Thymus (tissue), 11 donors: Measurements from ENCODE around the gene MGAT5B. TPM values are rescaled to one million over a fixed set of nuclear protein-coding genes. Genes with fewer than 3 reads are reported as not detected.

Source experiments
- DNase-seq, 9 donors: peaks; one replicate each; pipeline ENCODE4 v3.0.0-alpha.2; 2013; ENCODE audit warnings: low spot score in 9 of 9, low read depth in 6 of 9, missing footprints in 1 of 9
- H3K27ac ChIP-seq, 2 donors: one replicate each; pipeline ENCODE4 v1.5.1; 2013; ENCODE audit warnings: control low read depth in 1 of 2, low read depth in 1 of 2, low read length in 1 of 2, mild to moderate bottlenecking in 1 of 2, moderate library complexity in 1 of 2
- H3K27me3 ChIP-seq, 2 donors: one replicate each; pipeline ENCODE4 v1.5.1; 2013; ENCODE audit warnings: low read length in 1 of 2; ENCODE audit not compliant: control insufficient read depth in 2 of 2, insufficient read depth in 1 of 2
- H3K36me3 ChIP-seq, 2 donors: one replicate each; pipeline ENCODE4 v1.5.1; 2013; ENCODE audit warnings: low read length in 1 of 2, mild to moderate bottlenecking in 1 of 2, moderate library complexity in 1 of 2; ENCODE audit not compliant: control insufficient read depth in 2 of 2, insufficient read depth in 2 of 2
- H3K4me1 ChIP-seq, 2 donors: one replicate each; pipeline ENCODE4 v1.5.1; 2013; ENCODE audit warnings: low read length in 2 of 2; ENCODE audit not compliant: control insufficient read depth in 2 of 2, insufficient read depth in 2 of 2
- H3K4me3 ChIP-seq, 2 donors: one replicate each; pipeline ENCODE4 v1.5.1; 2013; ENCODE audit warnings: low read length in 2 of 2, control low read depth in 1 of 2, mild to moderate bottlenecking in 1 of 2
- H3K9me3 ChIP-seq, 2 donors: one replicate each; pipeline ENCODE4 v1.5.1; 2013; ENCODE audit warnings: low read length in 1 of 2, mild to moderate bottlenecking in 1 of 2; ENCODE audit not compliant: control insufficient read depth in 2 of 2, insufficient read depth in 1 of 2
- WGBS: extraction: QIAGEN DNeasy Blood & Tissue Kit; methylation state at CpG from one replicate; pipeline ENCODE4 v1.1.7; 2013; 5-methylcytosine and 5-hydroxymethylcytosine counted together
- polyA plus RNA-seq: library from polyadenylated mRNA; stranded (reverse); fragments of 200-250 nt; gene quantifications from one replicate; pipeline ENCODE4 v1.2.3, GENCODE V29; 2013
- total RNA-seq: library from RNA; stranded (reverse); fragments of 120-200 nt; gene quantifications from one replicate; pipeline ENCODE4 v1.2.4, GENCODE V29; 2013
- donor health status: healthy.

MGAT5B gene
- total and polyA plus RNA-seq, 2 donors, result 0.09 to 1.0 TPM

- Histone ChIP-seq H3K4me1 (no peaks in the 10 kb centered on the region), H3K27ac (no peak overlapping the region), H3K9me3 (no peaks in the 10 kb centered on the region), H3K4me3 (no peak overlapping the region), H3K27me3 (peaks cover 0 to 6% of the 10 kb centered on the region in 2 donors), H3K36me3 (no peaks in the 10 kb centered on the region)
- no peak for DNase-seq
- 93% methylated on average over 13 of the region's 13 CpGs for WGBS
These were observed 35.9 kb downstream of the MGAT5B start for GRCh38 chr17:76904116-76904515.

DNA sequence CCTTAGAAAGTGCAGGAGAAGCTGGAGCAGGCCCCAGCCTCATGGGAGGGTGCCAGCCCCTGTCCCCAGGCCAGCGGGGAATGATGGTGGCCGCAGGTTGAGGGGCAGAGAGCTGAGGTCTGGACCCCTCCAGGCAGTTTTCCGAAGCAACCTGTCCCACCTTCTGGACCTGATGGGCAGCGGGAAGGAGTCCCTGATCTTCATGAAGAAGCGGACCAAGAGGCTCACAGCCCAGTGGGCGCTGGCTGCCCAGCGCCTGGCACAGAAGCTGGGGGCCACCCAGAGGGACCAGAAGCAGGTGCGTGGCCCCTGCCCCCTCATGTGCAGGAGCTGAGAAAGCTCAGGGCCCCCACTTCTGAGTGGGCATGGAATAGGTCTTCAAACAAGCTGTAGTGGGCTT is 36.8 kb downstream of the MGAT5B start:
- WGBS, result 98% methylated on average over 8 of the region's 8 CpGs
- DNase-seq, result no peak
- Histone ChIP-seq H3K4me3 (no peak overlapping the region), H3K27ac (no peak overlapping the region), H3K9me3 (no peaks in the 10 kb centered on the region), H3K4me1 (no peaks in the 10 kb centered on the region), H3K27me3 (peaks cover 0 to 6% of the 10 kb centered on the region in 2 donors), H3K36me3 (no peaks in the 10 kb centered on the region)

- Histone ChIP-seq H3K27me3 (peaks cover 0 to 6% of the 10 kb centered on the region in 2 donors), H3K27ac (no peak overlapping the region), H3K9me3 (no peaks in the 10 kb centered on the region), H3K36me3 (no peaks in the 10 kb centered on the region), H3K4me3 (no peak overlapping the region), H3K4me1 (no peaks in the 10 kb centered on the region)
- DNase-seq, result no peak
- WGBS, result 88% methylated on average over 17 of the region's 17 CpGs
These were observed 37.6 kb downstream of the MGAT5B start for GRCh38 chr17:76905836-76906235.

DNA sequence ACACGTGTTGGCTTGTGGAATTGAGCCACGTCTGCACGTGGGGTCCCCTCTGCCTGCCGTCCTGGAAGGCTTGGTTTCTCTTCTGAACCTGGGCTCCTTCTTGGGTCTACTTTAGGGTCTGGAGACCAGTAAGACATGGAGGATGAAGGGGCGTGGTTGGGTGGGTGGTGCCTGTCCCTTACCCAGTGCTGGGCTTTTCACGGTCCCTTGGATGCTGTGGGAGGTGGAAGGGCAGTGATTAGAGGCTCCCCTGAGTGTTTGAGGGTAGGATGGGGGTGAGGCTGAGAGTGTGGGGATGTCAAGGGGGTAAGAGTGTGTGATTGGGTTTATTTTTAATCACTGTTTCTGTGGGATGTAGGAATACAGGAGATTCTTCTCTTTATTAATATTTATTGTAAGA is 38.3 kb downstream of the MGAT5B start:
- Histone ChIP-seq H3K36me3 (no peaks in the 10 kb centered on the region), H3K27me3 (peaks cover 0 to 6% of the 10 kb centered on the region in 2 donors), H3K27ac (no peak overlapping the region), H3K4me3 (no peak overlapping the region), H3K4me1 (no peaks in the 10 kb centered on the region), H3K9me3 (no peaks in the 10 kb centered on the region)
- WGBS, result 77% methylated on average over 6 of the region's 6 CpGs
- no peak for DNase-seq

DNA sequence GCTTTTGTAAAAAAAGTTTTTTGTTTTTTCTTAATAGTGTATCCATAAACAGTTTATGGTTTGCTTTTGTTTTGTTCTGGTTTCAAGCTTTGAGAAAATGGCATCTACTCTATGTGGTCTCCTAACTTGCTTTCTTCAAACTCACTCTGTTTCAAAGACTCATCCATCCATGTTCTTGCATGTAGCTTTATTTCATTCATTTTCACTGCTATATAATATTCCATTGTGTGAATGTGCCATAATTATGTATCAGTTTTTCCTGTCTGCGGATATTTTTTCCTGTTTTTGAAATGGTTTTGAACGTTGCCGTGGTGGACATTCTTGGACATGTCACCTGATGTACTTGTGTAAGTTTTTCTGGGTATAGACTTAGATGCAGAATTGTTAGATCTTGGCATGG is 39.1 kb downstream of the MGAT5B start:
- no peaks in the 10 kb centered on the region for H3K9me3 ChIP-seq
- H3K4me1 ChIP-seq, result no peaks in the 10 kb centered on the region
- no peak overlapping the region for H3K27ac ChIP-seq
- 94% methylated on average over 3 of the region's 3 CpGs for WGBS
- no peaks in the 10 kb centered on the region for H3K36me3 ChIP-seq
- H3K27me3 ChIP-seq, result peaks cover 0 to 6% of the 10 kb centered on the region in 2 donors
- H3K4me3 ChIP-seq, result no peak overlapping the region
- no peak for DNase-seq

GRCh38 chr17:76909971-76910760 is 42.0 kb downstream of the MGAT5B start:
- H3K9me3 ChIP-seq, result no peaks in the 10 kb centered on the region
- no peaks in the 10 kb centered on the region for H3K36me3 ChIP-seq
- H3K4me3 ChIP-seq, result no peak overlapping the region
- 37% methylated on average over 13 of the region's 13 CpGs for WGBS
- DNase-seq, result peak; percentile 43 to 75 (median 57)
- peaks cover 0 to 15% of the 10 kb centered on the region in 2 donors for H3K27me3 ChIP-seq
- H3K27ac ChIP-seq, result no peak overlapping the region
- H3K4me1 ChIP-seq, result no peaks in the 10 kb centered on the region

GRCh38 chr17:76911299-76912017 is 43.3 kb downstream of the MGAT5B start:
- Histone ChIP-seq H3K27me3 (peaks cover 0 to 16% of the 10 kb centered on the region in 2 donors), H3K4me1 (no peaks in the 10 kb centered on the region), H3K36me3 (no peaks in the 10 kb centered on the region), H3K4me3 (no peak overlapping the region), H3K27ac (no peak overlapping the region), H3K9me3 (no peaks in the 10 kb centered on the region)
- DNase-seq, result no peak
- WGBS, result 90% methylated on average over 5 of the region's 5 CpGs

DNA sequence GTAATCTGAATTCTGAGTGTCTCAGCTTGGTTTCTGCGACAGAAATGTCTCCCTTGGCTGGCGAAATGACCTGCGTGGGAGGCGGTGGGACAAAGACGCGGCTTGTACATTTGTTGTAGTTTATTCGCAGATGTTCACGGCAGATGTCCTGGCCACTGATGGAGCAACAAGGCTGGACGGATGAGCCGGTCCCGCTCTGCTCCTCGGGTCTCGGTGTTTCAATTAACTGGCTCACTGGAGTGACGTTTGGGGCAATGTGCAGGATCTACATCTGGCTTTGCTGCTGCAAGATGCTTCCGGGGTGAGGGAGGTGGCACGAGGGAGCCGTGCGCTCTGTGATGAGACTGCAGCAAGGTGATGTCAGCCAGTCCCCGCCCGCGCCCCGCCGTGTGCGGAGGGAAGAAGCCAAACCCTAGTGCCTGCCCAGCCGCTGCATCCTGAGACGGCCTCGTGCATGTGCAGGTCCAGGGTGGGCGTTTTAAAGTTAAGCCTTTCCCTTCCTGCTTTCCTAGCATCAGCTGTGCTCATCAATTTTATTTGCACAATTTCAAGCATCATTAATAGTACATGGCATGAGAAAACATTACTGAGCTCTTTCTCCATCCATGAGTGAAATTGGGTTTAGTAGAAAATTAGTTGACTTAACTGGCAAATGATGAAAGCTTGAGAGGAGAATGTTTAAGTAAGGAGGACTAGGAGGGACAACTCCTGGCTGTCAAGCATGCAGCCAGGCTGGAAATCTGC is 44.4 kb downstream of the MGAT5B start:
- DNase-seq, result no peak
- peaks cover 0 to 24% of the 10 kb centered on the region in 2 donors for H3K27me3 ChIP-seq
- WGBS, result 95% methylated on average over 28 of the region's 28 CpGs
- no peaks in the 10 kb centered on the region for H3K9me3 ChIP-seq
- no peaks in the 10 kb centered on the region for H3K36me3 ChIP-seq
- no peak overlapping the region for H3K4me3 ChIP-seq
- H3K4me1 ChIP-seq, result no peaks in the 10 kb centered on the region
- no peak overlapping the region for H3K27ac ChIP-seq

- DNase-seq, result no peak
- 80% methylated on average over 6 of the region's 6 CpGs for WGBS
- Histone ChIP-seq H3K27me3 (peaks cover 0 to 48% of the 10 kb centered on the region in 2 donors), H3K9me3 (no peaks in the 10 kb centered on the region), H3K27ac (no peak overlapping the region), H3K4me1 (no peaks in the 10 kb centered on the region), H3K36me3 (no peaks in the 10 kb centered on the region), H3K4me3 (no peak overlapping the region)
These were observed 46.7 kb downstream of the MGAT5B start for GRCh38 chr17:76914937-76915336.
